ENCODE data around the gene LACRT.

GRCh38 chr12:54608156-54608555 is 26.5 kb downstream of the LACRT start:
- TF ChIP-seq EZH2 (IDR thresholded peaks at IDR 0.05; ENCODE audit: borderline replicate concordance) = no peak
- no peak for TF ChIP-seq CTCF (IDR thresholded peaks at IDR 0.05; ENCODE audit: poor library complexity)
- no peak for TF ChIP-seq EZH2phosphoT487 (IDR thresholded peaks at IDR 0.05; ENCODE audit: low read depth, severe bottlenecking, unreplicated experiment)
